Measurements from ENCODE around the gene CPA5. TPM values are rescaled to one million over a fixed set of nuclear protein-coding genes. Genes with fewer than 3 reads are reported as not detected.

Gene CPA5
- total RNA-seq, 1 experiment from 2014 or later: not detected

GRCh38 chr7:130396109-130396508 is 51.5 kb downstream of the CPA5 start:
- CTCF ChIA-PET: interaction anchor here (0.8 kb wide), 1 partner anchor 187 kb away, joined by 3 read pairs; no protein-coding TSS in a partner anchor
- POLR2A ChIA-PET (ENCODE audit: unreplicated experiment): no interaction called here

GRCh38 chr7:130397051-130397757 is 52.6 kb downstream of the CPA5 start:
- H2AFZ ChIP-seq (ENCODE audit: low read length): no peak overlapping the region
- BruUV-seq (replicated peaks): no TSS peak
- H3K4me3 ChIP-seq (ENCODE audit: low read length): no peak overlapping the region
- H3K79me2 ChIP-seq (ENCODE audit: low read length): no peaks in the 10 kb centered on the region
- no peaks in the 10 kb centered on the region for H3K4me1 ChIP-seq (ENCODE audit: insufficient read depth, low read length)
- no peak overlapping the region for H3K4me2 ChIP-seq (ENCODE audit: low read length)
- no peaks in the 10 kb centered on the region for H4K20me1 ChIP-seq (ENCODE audit: low read length)
- ChIA-PET CTCF (no interaction called here), POLR2A (ENCODE audit: unreplicated experiment) (no interaction called here)
- no peaks in the 10 kb centered on the region for H3K9me3 ChIP-seq (ENCODE audit: low read length)
- no peak for TF ChIP-seq EZH2phosphoT487 (IDR thresholded peaks at IDR 0.05; ENCODE audit: borderline replicate concordance, low read length)
- no peak for TF ChIP-seq CTCF (conservative IDR thresholded peaks at IDR 0.05; ENCODE audit: low read depth, low read length)
- no peak for TF ChIP-seq EZH2 (IDR thresholded peaks at IDR 0.05; ENCODE audit: low read length, unreplicated experiment)
- no peaks in the 10 kb centered on the region for H3K9me2 ChIP-seq (replicated peaks; ENCODE audit: low read length)
- no peak overlapping the region for H3K9ac ChIP-seq (ENCODE audit: low read length)
- no peaks in the 10 kb centered on the region for H3K36me3 ChIP-seq (ENCODE audit: low read depth, low read length)
- DNase-seq (no peak), ATAC-seq (no peak)
- H3K27ac ChIP-seq (ENCODE audit: low read length): no peak overlapping the region
- no peaks in the 10 kb centered on the region for H3K27me3 ChIP-seq (ENCODE audit: low read length)
- intact Hi-C loops (cut with micrococcal nuclease): no loop called here
- no peaks in the 10 kb centered on the region for H3F3A ChIP-seq (ENCODE audit: low read length, unreplicated experiment)

More at GRCh38 chr7:130396109-130396508, 51.5 kb downstream of the CPA5 start:
- Histone ChIP-seq H3F3A (ENCODE audit: low read length, unreplicated experiment) (no peaks in the 10 kb centered on the region), H3K79me2 (ENCODE audit: low read length) (no peaks in the 10 kb centered on the region), H3K36me3 (ENCODE audit: low read depth, low read length) (no peaks in the 10 kb centered on the region), H3K9ac (ENCODE audit: low read length) (no peak overlapping the region), H2AFZ (ENCODE audit: low read length) (no peak overlapping the region), H3K4me3 (ENCODE audit: low read length) (no peak overlapping the region), H4K20me1 (ENCODE audit: low read length) (no peaks in the 10 kb centered on the region), H3K4me1 (ENCODE audit: insufficient read depth, low read length) (no peaks in the 10 kb centered on the region), H3K27ac (ENCODE audit: low read length) (no peak overlapping the region), H3K4me2 (ENCODE audit: low read length) (no peak overlapping the region), H3K9me2 (replicated peaks; ENCODE audit: low read length) (no peaks in the 10 kb centered on the region), H3K9me3 (ENCODE audit: low read length) (no peaks in the 10 kb centered on the region), H3K27me3 (ENCODE audit: low read length) (no peaks in the 10 kb centered on the region)
- ATAC-seq: no peak
- intact Hi-C loops (cut with micrococcal nuclease): no loop called here
- TF ChIP-seq EZH2phosphoT487 (IDR thresholded peaks at IDR 0.05; ENCODE audit: borderline replicate concordance, low read length) (no peak), EZH2 (IDR thresholded peaks at IDR 0.05; ENCODE audit: low read length, unreplicated experiment) (no peak), CTCF (conservative IDR thresholded peaks at IDR 0.05; ENCODE audit: low read depth, low read length) (no peak)
- BruUV-seq (replicated peaks): no TSS peak
- no peak for DNase-seq

- ATAC-seq (no peak), DNase-seq (no peak)
- H3K4me1 ChIP-seq (ENCODE audit: insufficient read depth, low read length): no peaks in the 10 kb centered on the region
- no peaks in the 10 kb centered on the region for H3F3A ChIP-seq (ENCODE audit: low read length, unreplicated experiment)
- no peaks in the 10 kb centered on the region for H3K9me2 ChIP-seq (replicated peaks; ENCODE audit: low read length)
- POLR2A ChIA-PET (ENCODE audit: unreplicated experiment): no interaction called here
- no peaks in the 10 kb centered on the region for H3K9me3 ChIP-seq (ENCODE audit: low read length)
- H3K27me3 ChIP-seq (ENCODE audit: low read length): no peaks in the 10 kb centered on the region
- no peaks in the 10 kb centered on the region for H4K20me1 ChIP-seq (ENCODE audit: low read length)
- no TSS peak for BruUV-seq (replicated peaks)
- CTCF ChIA-PET: no interaction called here
- intact Hi-C loops (cut with micrococcal nuclease): no loop called here
- no peaks in the 10 kb centered on the region for H3K79me2 ChIP-seq (ENCODE audit: low read length)
- no peak overlapping the region for H3K9ac ChIP-seq (ENCODE audit: low read length)
- H3K36me3 ChIP-seq (ENCODE audit: low read depth, low read length): peaks cover 2% of the 10 kb centered on the region; the same call in 1 of the 2 replicates
- no peak overlapping the region for H3K4me3 ChIP-seq (ENCODE audit: low read length)
- H2AFZ ChIP-seq (ENCODE audit: low read length): no peak overlapping the region
- no peak for TF ChIP-seq EZH2phosphoT487 (IDR thresholded peaks at IDR 0.05; ENCODE audit: borderline replicate concordance, low read length)
- no peak overlapping the region for H3K4me2 ChIP-seq (ENCODE audit: low read length)
- H3K27ac ChIP-seq (ENCODE audit: low read length): no peak overlapping the region
Measured at GRCh38 chr7:130397758-130398073, 53.1 kb downstream of the CPA5 start.
